ENCODE data around the gene FEN1.

FEN1 gene

DNA sequence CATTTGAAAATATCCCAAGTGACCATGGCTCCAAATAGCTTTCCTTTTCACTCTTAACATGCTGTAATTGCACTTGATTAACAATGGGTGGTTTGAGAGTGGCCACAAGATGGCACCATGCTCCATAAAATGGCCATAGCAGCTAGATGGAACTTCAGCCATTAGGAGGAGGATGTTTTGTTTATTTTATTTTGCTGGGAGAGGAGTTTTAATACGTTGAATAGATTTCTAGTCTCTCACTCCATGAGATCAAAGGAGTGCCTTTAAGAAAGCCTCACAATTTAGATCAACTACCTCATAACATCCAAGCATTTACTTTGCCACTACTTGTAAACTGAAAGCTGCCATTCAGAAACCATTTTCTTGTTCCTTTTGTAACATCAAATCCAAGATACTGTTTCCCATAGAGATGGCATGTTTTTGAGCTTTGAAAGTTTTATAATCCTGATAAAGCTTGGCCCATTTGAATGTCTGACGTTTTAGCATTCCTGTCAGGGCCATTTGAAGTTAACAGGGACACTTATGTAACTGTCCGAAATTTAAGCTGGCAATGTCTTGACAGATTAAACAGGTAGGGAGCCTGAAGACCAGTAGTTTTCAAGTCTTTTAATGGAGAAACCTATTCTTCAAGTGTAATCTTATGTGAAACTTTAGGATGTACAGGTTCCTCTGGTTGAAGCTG lies 4.7 kb downstream of the FEN1 start (continued):
- peak; percentile 39; the same call in 1 of the 2 replicates for TF ChIP-seq ZSCAN30 (tag by site-specific recombination; IDR thresholded peaks at IDR 0.05)

DNA sequence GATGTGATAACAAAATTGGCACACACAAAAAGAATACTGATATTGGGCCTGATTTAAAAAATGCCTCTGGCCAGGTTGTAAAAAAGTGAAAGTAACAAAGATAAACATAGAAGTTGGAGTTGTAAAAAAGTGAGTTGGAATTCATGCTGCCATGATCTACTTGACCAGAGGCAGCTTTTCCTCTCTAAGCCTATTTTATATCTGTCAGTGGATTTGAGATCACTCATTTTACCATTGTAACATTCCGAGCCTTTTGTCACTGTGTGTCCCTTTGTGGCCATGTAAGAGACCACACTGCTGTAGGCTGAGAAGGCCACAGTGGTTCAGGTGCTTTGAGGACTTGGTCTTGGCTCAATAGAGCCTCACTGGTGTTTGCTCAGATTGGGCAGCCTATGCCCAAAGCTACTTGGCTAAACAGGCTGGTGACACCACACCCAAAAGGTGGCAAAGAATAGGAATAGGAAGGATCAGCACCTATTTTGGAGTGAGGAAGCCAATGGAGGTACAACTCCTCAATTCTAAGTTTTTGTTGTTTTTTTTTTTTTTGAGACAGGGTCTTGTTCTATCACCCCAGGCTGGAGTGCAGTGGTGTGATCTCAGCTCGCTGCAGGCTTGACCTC lies 7.1 kb downstream of the FEN1 start:
- no peak overlapping the region for H3K4me3 ChIP-seq (ENCODE audit: low read depth, low read length)
- H3K9me3 ChIP-seq (ENCODE audit: control insufficient read depth, insufficient read depth, low read depth, low read length), result no peaks in the 10 kb centered on the region
- 0 out of 2 replicates have a peak, but pooled peaks cover 3% of the 10 kb centered on the region for H3K4me1 ChIP-seq (ENCODE audit: control insufficient read depth, insufficient read depth, low read length)
- CTCF ChIA-PET, result interaction anchor here (0.7 to 5.1 kb wide), 3 partner anchors 12 to 282 kb away, joined by 5 to 49 read pairs (median 28); no protein-coding TSS in a partner anchor
- H3K36me3 ChIP-seq (ENCODE audit: control insufficient read depth in 2 of 2, insufficient read depth in 1 of 2, low read length in 2 of 2), result peaks cover 0 to 89% of the 10 kb centered on the region in 2 experiments; a peak in 2 of 3 replicates
- H3K27ac ChIP-seq (ENCODE audit: extremely low read depth, low read depth, low read length), result no peak overlapping the region
- POLR2A ChIA-PET, result interaction anchor here (2.7 kb wide), 1 partner anchor 15 kb away, joined by 16 read pairs; no protein-coding TSS in a partner anchor
- TF ChIP-seq ZNF302 (tag by site-specific recombination; IDR thresholded peaks at IDR 0.05; ENCODE audit: low read depth) (no peak), ZFP69B (tag by site-specific recombination; IDR thresholded peaks at IDR 0.05) (no peak), ZNF626 (tag by site-specific recombination; IDR thresholded peaks at IDR 0.05) (no peak), ZNF416 (tag by site-specific recombination; IDR thresholded peaks at IDR 0.05) (no peak), SCRT2 (tag by site-specific recombination; IDR thresholded peaks at IDR 0.05) (no peak), ZNF24 (tag by site-specific recombination; IDR thresholded peaks at IDR 0.05) (no peak), ZNF324 (tag by site-specific recombination; IDR thresholded peaks at IDR 0.05) (no peak), ZNF544 (tag by site-specific recombination; IDR thresholded peaks at IDR 0.05) (no peak), ZNF221 (tag by site-specific recombination; IDR thresholded peaks at IDR 0.05; ENCODE audit: borderline replicate concordance) (no peak), SP7 (tag by site-specific recombination; IDR thresholded peaks at IDR 0.05) (no peak)
- TF ChIP-seq, protein P1, sequence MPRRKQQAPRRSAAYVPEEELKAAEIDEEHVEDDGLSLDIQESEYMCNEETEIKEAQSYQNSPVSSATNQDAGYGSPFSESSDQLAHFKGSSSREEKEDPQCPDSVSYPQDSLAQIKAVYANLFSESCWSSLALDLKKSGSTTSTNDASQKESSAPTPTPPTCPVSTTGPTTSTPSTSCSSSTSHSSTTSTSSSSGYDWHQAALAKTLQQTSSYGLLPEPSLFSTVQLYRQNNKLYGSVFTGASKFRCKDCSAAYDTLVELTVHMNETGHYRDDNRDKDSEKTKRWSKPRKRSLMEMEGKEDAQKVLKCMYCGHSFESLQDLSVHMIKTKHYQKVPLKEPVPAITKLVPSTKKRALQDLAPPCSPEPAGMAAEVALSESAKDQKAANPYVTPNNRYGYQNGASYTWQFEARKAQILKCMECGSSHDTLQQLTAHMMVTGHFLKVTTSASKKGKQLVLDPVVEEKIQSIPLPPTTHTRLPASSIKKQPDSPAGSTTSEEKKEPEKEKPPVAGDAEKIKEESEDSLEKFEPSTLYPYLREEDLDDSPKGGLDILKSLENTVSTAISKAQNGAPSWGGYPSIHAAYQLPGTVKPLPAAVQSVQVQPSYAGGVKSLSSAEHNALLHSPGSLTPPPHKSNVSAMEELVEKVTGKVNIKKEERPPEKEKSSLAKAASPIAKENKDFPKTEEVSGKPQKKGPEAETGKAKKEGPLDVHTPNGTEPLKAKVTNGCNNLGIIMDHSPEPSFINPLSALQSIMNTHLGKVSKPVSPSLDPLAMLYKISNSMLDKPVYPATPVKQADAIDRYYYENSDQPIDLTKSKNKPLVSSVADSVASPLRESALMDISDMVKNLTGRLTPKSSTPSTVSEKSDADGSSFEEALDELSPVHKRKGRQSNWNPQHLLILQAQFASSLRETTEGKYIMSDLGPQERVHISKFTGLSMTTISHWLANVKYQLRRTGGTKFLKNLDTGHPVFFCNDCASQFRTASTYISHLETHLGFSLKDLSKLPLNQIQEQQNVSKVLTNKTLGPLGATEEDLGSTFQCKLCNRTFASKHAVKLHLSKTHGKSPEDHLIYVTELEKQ (tag by site-specific recombination; IDR thresholded peaks at IDR 0.05; ENCODE audit: borderline replicate concordance), result no peak

DNA sequence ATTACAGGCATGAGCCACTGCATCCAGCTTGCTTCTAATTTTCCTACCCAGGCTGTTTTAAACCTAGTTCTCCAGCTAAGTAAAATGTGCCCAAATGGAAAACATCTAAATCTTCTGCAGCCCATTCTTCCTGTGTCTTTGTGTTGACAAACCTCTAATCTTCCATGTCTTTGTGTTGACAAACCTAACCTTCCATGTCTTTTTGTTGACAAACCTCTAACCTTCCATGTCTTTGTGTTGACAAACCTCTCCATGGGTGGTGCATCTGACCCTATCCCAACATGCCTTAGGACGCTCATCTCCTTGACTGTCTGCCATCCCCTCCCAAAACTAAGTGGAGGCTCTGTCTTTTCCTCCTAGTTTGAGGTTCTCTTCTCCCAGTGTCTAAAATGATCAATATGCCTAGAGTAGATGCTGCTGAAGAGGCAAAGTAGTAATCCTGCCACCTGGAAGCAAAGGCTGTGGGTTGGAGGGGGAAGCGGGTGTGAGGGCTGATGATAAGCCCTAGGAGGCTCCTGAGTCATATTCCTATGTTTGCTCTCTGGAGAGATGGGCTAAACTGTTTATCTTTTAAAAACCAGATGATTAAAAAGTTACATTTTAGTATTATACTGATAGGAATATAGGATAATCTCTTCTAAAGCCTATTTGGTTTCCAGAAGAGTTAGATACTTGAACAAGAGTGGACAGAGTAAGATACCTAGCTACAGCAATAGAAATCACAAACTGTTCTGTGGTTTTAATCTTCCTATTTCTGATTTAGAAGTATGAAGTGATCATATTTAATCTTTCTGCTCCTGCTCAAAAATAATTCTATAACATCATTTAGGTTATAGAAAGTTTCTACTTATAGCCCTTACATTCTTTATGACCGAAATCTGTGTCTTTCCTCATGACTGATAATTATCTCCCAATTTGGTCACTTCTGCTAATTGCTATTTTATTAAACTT lies 7.9 kb downstream of the FEN1 start:
- CTCF ChIA-PET, result interaction anchor here (0.7 to 1.3 kb wide), 4 partner anchors 8 to 307 kb away, joined by 3 to 9 read pairs (median 4); partner anchors contain the start of gene FEN1
- Histone ChIP-seq H3K36me3 (ENCODE audit: control insufficient read depth in 2 of 2, insufficient read depth in 1 of 2, low read length in 2 of 2) (peaks cover 0 to 89% of the 10 kb centered on the region in 2 experiments; a peak in 2 of 3 replicates), H3K27ac (ENCODE audit: extremely low read depth, low read depth, low read length) (no peak overlapping the region), H3K4me1 (ENCODE audit: control insufficient read depth, insufficient read depth, low read length) (0 out of 2 replicates have a peak, but pooled peaks cover 3% of the 10 kb centered on the region), H3K9me3 (ENCODE audit: control insufficient read depth, insufficient read depth, low read depth, low read length) (no peaks in the 10 kb centered on the region), H3K4me3 (ENCODE audit: low read depth, low read length) (no peak overlapping the region)
- POLR2A ChIA-PET, result interaction anchor here (1.4 to 2.7 kb wide), 2 partner anchors 8 to 14 kb away, joined by 5 to 16 read pairs; partner anchors contain the start of genes FEN1 and TMEM258
- no peak for TF ChIP-seq ZNF76 (tag by site-specific recombination; IDR thresholded peaks at IDR 0.05; ENCODE audit: borderline replicate concordance, low read depth)
- TF ChIP-seq OSR2 (tag by site-specific recombination; IDR thresholded peaks at IDR 0.05), result peak; percentile 24; the same call in 1 of the 2 replicates
